ENCODE results near the gene PDGFRB.
"Not testable (repeated sequence)": the region's sequence is repeated elsewhere in the genome, so short reads cannot be mapped to it uniquely, and the experiment has no call there.

PDGFRB gene

DNA sequence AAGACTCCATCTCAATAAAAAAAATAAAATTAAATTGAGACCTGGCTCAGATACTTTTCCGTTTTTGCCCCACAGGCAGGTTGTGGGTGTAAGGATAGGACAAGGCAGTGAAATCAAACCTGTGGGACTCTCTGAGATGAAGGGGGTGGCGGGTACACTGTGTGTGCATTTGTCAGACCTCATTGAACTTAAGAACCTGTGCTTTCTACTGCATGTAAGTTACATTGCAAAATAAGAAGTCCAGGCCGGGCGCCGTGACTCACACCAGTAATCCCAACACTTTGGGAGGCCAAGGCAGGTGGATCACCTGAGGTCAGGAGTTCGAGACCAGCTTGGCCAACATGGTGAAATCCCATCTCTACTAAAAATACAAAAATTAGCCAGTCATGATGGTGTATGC lies 70.9 kb downstream of the PDGFRB start:
- not testable (repeated sequence) for DNase-seq (ENCODE audit: low spot score); H3K18ac ChIP-seq (ENCODE audit: low read length); H2BK12ac ChIP-seq (ENCODE audit: low read length); H3K36me3 ChIP-seq (replicated peaks in 1 of 2; ENCODE audit: control insufficient read depth in 2 of 2, insufficient read depth in 2 of 2, low read length in 2 of 2); H3K4ac ChIP-seq (ENCODE audit: low read length); H3K9ac ChIP-seq (ENCODE audit: low read depth, low read length, poor library complexity); H3K79me1 ChIP-seq (ENCODE audit: low read depth, low read length); H2AK5ac ChIP-seq (ENCODE audit: low read depth, low read length); H2BK15ac ChIP-seq (ENCODE audit: low read length); H3K27ac ChIP-seq (replicated peaks; ENCODE audit: low read length); H3K4me3 ChIP-seq (ENCODE audit: low read length in 2 of 2); H3K23ac ChIP-seq (ENCODE audit: low read depth, low read length, poor library complexity); H3K9me3 ChIP-seq (replicated peaks in 1 of 2; ENCODE audit: control insufficient read depth in 2 of 2, insufficient read depth in 1 of 2, low read depth in 1 of 2, low read length in 2 of 2); H2AFZ ChIP-seq (ENCODE audit: low read length); H3K14ac ChIP-seq (ENCODE audit: low read length); H3K4me2 ChIP-seq (ENCODE audit: insufficient read depth, low read length, poor library complexity, severe bottlenecking); H4K8ac ChIP-seq (ENCODE audit: low read depth, low read length); H2BK120ac ChIP-seq (ENCODE audit: low read depth, low read length); H2BK5ac ChIP-seq (ENCODE audit: low read length); H4K91ac ChIP-seq (ENCODE audit: low read depth, low read length, poor library complexity)
- peaks cover 0 to 38% (median 2%) of the 10 kb centered on the region in 3 experiments for H3K27me3 ChIP-seq (ENCODE audit: control insufficient read depth in 3 of 3, insufficient read depth in 3 of 3, low read depth in 1 of 3, low read length in 3 of 3)
- peaks cover 11 to 16% of the 10 kb centered on the region in 2 donors for H3K4me1 ChIP-seq (ENCODE audit: control insufficient read depth in 2 of 2, insufficient read depth in 1 of 2, low read depth in 1 of 2, low read length in 2 of 2)
- no CpG with 5 or more reads among the region's 6 CpGs for WGBS, 2 donors (ENCODE audit: extremely low coverage in 2 of 2, insufficient read length in 2 of 2, insufficient replicate concordance in 1 of 2)

DNA sequence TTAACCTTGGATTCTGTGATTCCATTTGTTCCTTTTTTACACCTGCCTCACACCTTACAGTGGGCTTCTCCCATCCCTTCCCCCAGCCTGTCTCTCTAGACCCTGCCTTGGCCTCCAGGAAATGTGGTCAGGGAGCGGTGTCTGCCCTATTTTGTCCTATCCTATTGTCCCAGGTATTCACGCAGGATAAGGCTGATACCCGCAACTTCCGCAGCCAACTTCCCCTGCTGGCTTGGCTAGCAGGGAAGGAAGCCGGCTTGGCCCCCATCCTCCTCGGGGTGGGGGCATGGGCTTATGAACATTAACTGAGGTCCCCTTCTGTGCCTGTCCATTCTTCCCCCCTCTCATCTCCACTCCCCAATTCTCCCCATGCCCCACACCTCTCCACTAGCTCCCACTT lies 72.8 kb downstream of the PDGFRB start:
- Histone ChIP-seq H2BK15ac (ENCODE audit: low read length) (no peak overlapping the region), H3K79me1 (ENCODE audit: low read depth, low read length) (no peaks in the 10 kb centered on the region), H3K4me2 (ENCODE audit: insufficient read depth, low read length, poor library complexity, severe bottlenecking) (no peak overlapping the region), H3K4me1 (ENCODE audit: control insufficient read depth in 2 of 2, insufficient read depth in 1 of 2, low read depth in 1 of 2, low read length in 2 of 2) (peaks cover 11 to 16% of the 10 kb centered on the region in 2 donors), H3K9ac (ENCODE audit: low read depth, low read length, poor library complexity) (no peak overlapping the region), H3K36me3 (replicated peaks in 1 of 2; ENCODE audit: control insufficient read depth in 2 of 2, insufficient read depth in 2 of 2, low read length in 2 of 2) (no peaks in the 10 kb centered on the region), H3K4ac (ENCODE audit: low read length) (no peak overlapping the region), H2BK5ac (ENCODE audit: low read length) (no peak overlapping the region), H3K27me3 (ENCODE audit: control insufficient read depth in 3 of 3, insufficient read depth in 3 of 3, low read depth in 1 of 3, low read length in 3 of 3) (peaks cover 0 to 44% (median 2%) of the 10 kb centered on the region in 3 experiments), H3K9me3 (replicated peaks in 1 of 2; ENCODE audit: control insufficient read depth in 2 of 2, insufficient read depth in 1 of 2, low read depth in 1 of 2, low read length in 2 of 2) (no peaks in the 10 kb centered on the region), H2BK12ac (ENCODE audit: low read length) (no peak overlapping the region), H3K14ac (ENCODE audit: low read length) (no peak overlapping the region), H2AK5ac (ENCODE audit: low read depth, low read length) (no peak overlapping the region), H3K18ac (ENCODE audit: low read length) (peak overlapping the region; percentile 42), H4K8ac (ENCODE audit: low read depth, low read length) (no peak overlapping the region), H3K23ac (ENCODE audit: low read depth, low read length, poor library complexity) (no peak overlapping the region), H3K27ac (replicated peaks; ENCODE audit: low read length) (no peak overlapping the region), H2BK120ac (ENCODE audit: low read depth, low read length) (no peak overlapping the region), H3K4me3 (ENCODE audit: low read length in 2 of 2) (no peak overlapping the region), H2AFZ (ENCODE audit: low read length) (no peak overlapping the region), H4K91ac (ENCODE audit: low read depth, low read length, poor library complexity) (no peak overlapping the region)
- WGBS, 2 donors (ENCODE audit: extremely low coverage in 2 of 2, insufficient read length in 2 of 2, insufficient replicate concordance in 1 of 2), result no CpG with 5 or more reads among the region's 6 CpGs
- no peak for DNase-seq (ENCODE audit: low spot score)

DNA sequence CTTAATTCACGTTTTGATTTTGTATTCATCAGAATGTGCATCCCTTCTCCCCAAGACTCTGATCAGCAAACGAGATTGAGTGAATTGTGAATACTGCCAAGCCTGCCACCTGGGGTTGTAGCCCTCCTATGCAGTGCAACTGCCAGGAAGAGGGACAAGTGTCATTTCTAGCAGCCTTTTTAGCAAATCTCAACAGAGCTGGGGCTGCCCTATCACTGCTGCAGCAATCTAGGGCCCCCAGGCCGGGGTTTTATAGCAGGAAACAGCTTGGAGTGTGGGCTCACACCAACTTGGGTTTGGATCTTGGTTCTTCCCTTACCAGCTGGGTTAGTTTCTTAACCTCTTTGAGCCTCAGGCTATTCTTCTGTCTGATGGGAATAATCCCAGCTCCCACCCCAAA lies 73.3 kb downstream of the PDGFRB start:
- no peak overlapping the region for H3K4me2 ChIP-seq (ENCODE audit: insufficient read depth, low read length, poor library complexity, severe bottlenecking)
- no peak overlapping the region for H3K14ac ChIP-seq (ENCODE audit: low read length)
- H2BK5ac ChIP-seq (ENCODE audit: low read length), result no peak overlapping the region
- H3K23ac ChIP-seq (ENCODE audit: low read depth, low read length, poor library complexity), result no peak overlapping the region
- H2BK15ac ChIP-seq (ENCODE audit: low read length), result no peak overlapping the region
- no peak overlapping the region for H3K9ac ChIP-seq (ENCODE audit: low read depth, low read length, poor library complexity)
- no peak overlapping the region for H3K27ac ChIP-seq (replicated peaks; ENCODE audit: low read length)
- no peak for DNase-seq (ENCODE audit: low spot score)
- H3K4me3 ChIP-seq (ENCODE audit: low read length in 2 of 2), result no peak overlapping the region
- H2BK120ac ChIP-seq (ENCODE audit: low read depth, low read length), result no peak overlapping the region
- H2BK12ac ChIP-seq (ENCODE audit: low read length), result no peak overlapping the region
- H2AFZ ChIP-seq (ENCODE audit: low read length), result peak overlapping the region; percentile 91
- no peak overlapping the region for H3K4ac ChIP-seq (ENCODE audit: low read length)
- no peak overlapping the region for H4K91ac ChIP-seq (ENCODE audit: low read depth, low read length, poor library complexity)
- H3K18ac ChIP-seq (ENCODE audit: low read length), result no peak overlapping the region
- no peak overlapping the region for H4K8ac ChIP-seq (ENCODE audit: low read depth, low read length)
- H3K36me3 ChIP-seq (replicated peaks in 1 of 2; ENCODE audit: control insufficient read depth in 2 of 2, insufficient read depth in 2 of 2, low read length in 2 of 2), result no peaks in the 10 kb centered on the region
- no peaks in the 10 kb centered on the region for H3K79me1 ChIP-seq (ENCODE audit: low read depth, low read length)
- no peak overlapping the region for H2AK5ac ChIP-seq (ENCODE audit: low read depth, low read length)
- peaks cover 11 to 16% of the 10 kb centered on the region in 2 donors for H3K4me1 ChIP-seq (ENCODE audit: control insufficient read depth in 2 of 2, insufficient read depth in 1 of 2, low read depth in 1 of 2, low read length in 2 of 2)
- WGBS, 2 donors (ENCODE audit: extremely low coverage in 2 of 2, insufficient read length in 2 of 2, insufficient replicate concordance in 1 of 2), result no CpG with 5 or more reads among the region's 3 CpGs
- peaks cover 0 to 43% (median 2%) of the 10 kb centered on the region in 3 experiments for H3K27me3 ChIP-seq (ENCODE audit: control insufficient read depth in 3 of 3, insufficient read depth in 3 of 3, low read depth in 1 of 3, low read length in 3 of 3)
- no peaks in the 10 kb centered on the region for H3K9me3 ChIP-seq (replicated peaks in 1 of 2; ENCODE audit: control insufficient read depth in 2 of 2, insufficient read depth in 1 of 2, low read depth in 1 of 2, low read length in 2 of 2)

DNA sequence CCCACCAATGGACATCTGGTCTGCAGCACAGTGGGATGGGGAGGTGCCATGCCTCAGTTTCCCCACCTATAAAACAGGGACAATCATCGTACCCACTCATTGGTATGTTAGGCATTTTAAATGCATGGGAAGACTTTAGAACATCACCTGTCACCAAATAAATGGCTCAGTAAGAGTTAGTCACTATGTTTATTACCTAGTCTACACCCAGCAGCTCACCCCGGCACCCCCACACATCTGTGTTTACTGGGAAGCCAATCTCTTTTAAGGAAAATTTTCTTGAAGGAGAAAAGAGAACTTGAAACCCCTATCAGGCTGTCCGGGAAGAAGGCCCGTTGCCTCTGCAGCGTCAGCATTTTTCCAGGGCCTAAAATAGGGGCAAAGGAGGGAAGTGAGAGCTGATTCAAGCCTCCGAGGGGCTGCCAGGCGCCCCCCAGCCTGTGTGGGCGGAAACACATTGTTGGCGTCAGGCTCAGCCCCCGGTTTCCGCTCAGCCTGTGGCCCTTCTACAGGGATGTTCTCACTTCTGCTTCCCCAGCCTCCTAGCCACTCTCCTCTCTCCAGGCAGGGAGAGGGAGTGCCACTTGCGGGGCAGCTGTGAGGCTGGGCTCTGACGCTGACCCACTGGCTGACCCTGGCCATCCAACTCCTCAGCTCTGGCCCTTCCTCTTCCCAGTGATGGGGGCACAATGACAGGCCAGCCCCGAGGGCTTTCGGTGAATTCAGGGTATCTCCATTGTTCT lies 73.9 kb downstream of the PDGFRB start:
- Histone ChIP-seq H2BK15ac (ENCODE audit: low read length) (no peak overlapping the region), H2BK120ac (ENCODE audit: low read depth, low read length) (no peak overlapping the region), H2BK5ac (ENCODE audit: low read length) (no peak overlapping the region), H4K91ac (ENCODE audit: low read depth, low read length, poor library complexity) (no peak overlapping the region), H3K27ac (replicated peaks; ENCODE audit: low read length) (no peak overlapping the region), H3K9me3 (replicated peaks in 1 of 2; ENCODE audit: control insufficient read depth in 2 of 2, insufficient read depth in 1 of 2, low read depth in 1 of 2, low read length in 2 of 2) (no peaks in the 10 kb centered on the region), H2BK12ac (ENCODE audit: low read length) (no peak overlapping the region), H3K4ac (ENCODE audit: low read length) (no peak overlapping the region), H3K23ac (ENCODE audit: low read depth, low read length, poor library complexity) (no peak overlapping the region), H3K4me2 (ENCODE audit: insufficient read depth, low read length, poor library complexity, severe bottlenecking) (no peak overlapping the region), H2AK5ac (ENCODE audit: low read depth, low read length) (no peak overlapping the region), H3K4me3 (ENCODE audit: low read length in 2 of 2) (no peak overlapping the region), H3K18ac (ENCODE audit: low read length) (peak overlapping the region; percentile 76), H3K9ac (ENCODE audit: low read depth, low read length, poor library complexity) (no peak overlapping the region), H3K14ac (ENCODE audit: low read length) (no peak overlapping the region), H2AFZ (ENCODE audit: low read length) (peak overlapping the region; percentile 91), H3K27me3 (ENCODE audit: control insufficient read depth in 3 of 3, insufficient read depth in 3 of 3, low read depth in 1 of 3, low read length in 3 of 3) (peaks cover 0 to 44% (median 2%) of the 10 kb centered on the region in 3 experiments), H3K4me1 (ENCODE audit: control insufficient read depth in 2 of 2, insufficient read depth in 1 of 2, low read depth in 1 of 2, low read length in 2 of 2) (peaks cover 11 to 16% of the 10 kb centered on the region in 2 donors), H3K36me3 (replicated peaks in 1 of 2; ENCODE audit: control insufficient read depth in 2 of 2, insufficient read depth in 2 of 2, low read length in 2 of 2) (no peaks in the 10 kb centered on the region), H3K79me1 (ENCODE audit: low read depth, low read length) (no peaks in the 10 kb centered on the region), H4K8ac (ENCODE audit: low read depth, low read length) (peak overlapping the region; percentile 89)
- no CpG with 5 or more reads among the region's 15 CpGs for WGBS, 2 donors (ENCODE audit: extremely low coverage in 2 of 2, insufficient read length in 2 of 2, insufficient replicate concordance in 1 of 2)
- no peak for DNase-seq (ENCODE audit: low spot score)

All from neuronal stem cell (in vitro differentiated cells).